Gastroesophageal sphincter (tissue), 4 donors: ENCODE measurements around the gene SLCO3A1. TPM values are rescaled to one million over a fixed set of nuclear protein-coding genes. Genes with fewer than 3 reads are reported as not detected.

Experiments used
- ATAC-seq: fragments of 150-250 bp; one replicate; pipeline ENCODE4 v1.9.1; 2016; ENCODE audit warnings: mild to moderate bottlenecking, moderate library complexity
- H3K27ac ChIP-seq, 4 donors: fragments of 200-600 bp; sonication (generic) in 3 of 4; 1 replicate in 3 of 4; 2 replicates in 1 of 4; pipeline ENCODE4 v1.5.1; 2016 to 2019
- H3K27me3 ChIP-seq: fragments of 200-600 bp; sonication (generic); one replicate; pipeline ENCODE4 v1.5.1; 2019
- H3K36me3 ChIP-seq, 2 donors: fragments of 200-600 bp; sonication (generic); one replicate each; pipeline ENCODE4 v1.5.1; 2019; ENCODE audit warnings: control low read depth in 1 of 2
- H3K4me1 ChIP-seq, 3 donors: fragments of 200-600 bp; sonication (generic); 1 replicate in 2 of 3; 2 replicates in 1 of 3; pipeline ENCODE4 v1.5.1; 2016 to 2019; ENCODE audit warnings: control low read depth in 2 of 3
- H3K4me3 ChIP-seq, 2 donors: fragments of 200-600 bp; sonication (generic); one replicate each; pipeline ENCODE4 v1.5.1; 2019; ENCODE audit warnings: mild to moderate bottlenecking in 1 of 2, moderate library complexity in 1 of 2
- H3K9me3 ChIP-seq, 3 donors: fragments of 200-600 bp; sonication (generic); one replicate each; pipeline ENCODE4 v1.5.1; 2017 to 2019; ENCODE audit warnings: control low read depth in 2 of 3
- EP300 ChIP-seq: sonication (generic); formaldehyde crosslinking; IDR thresholded peaks from one replicate; pipeline ENCODE4 v1.6.1; 2017; ENCODE audit warnings: antibody characterized with exemption, mild to moderate bottlenecking
- POLR2A ChIP-seq, 2 donors: fragments of 450-650 bp; IDR thresholded peaks; one replicate each; pipeline ENCODE4 v1.6.1; 2017; ENCODE audit warnings: antibody characterized with exemption in 2 of 2, mild to moderate bottlenecking in 2 of 2, moderate library complexity in 1 of 2
- POLR2AphosphoS5 ChIP-seq: sonication (generic); formaldehyde crosslinking; IDR thresholded peaks from one replicate; pipeline ENCODE4 v1.6.1; 2017; ENCODE audit warnings: antibody characterized with exemption
- WGBS, 2 donors: methylation state at CpG; one replicate each; pipeline ENCODE4 v1.1.5; 2018; ENCODE audit warnings: low coverage in 1 of 2; 5-methylcytosine and 5-hydroxymethylcytosine counted together
- total RNA-seq, 4 donors: library from RNA; depleted of rRNA; stranded (reverse); fragments of >200 nt; gene quantifications; one replicate each; pipeline ENCODE4 v1.1.0, GENCODE V29; 2016
- TF ChIP-seq, protein P1 (sequence below), 4 experiments: fragments of 200-600 bp in 2 of 4; fragments of 450-650 bp in 2 of 4; sonication (generic) in 1 of 4; IDR thresholded peaks; one replicate each; pipeline ENCODE4 v1.5.1; 2017 to 2019; ENCODE audit warnings: antibody characterized with exemption in 4 of 4, mild to moderate bottlenecking in 2 of 4, moderate library complexity in 2 of 4

SLCO3A1 gene
- total RNA-seq, 4 donors from 2014 or later: 10.1 to 14.4 (median 12.1) TPM

DNA sequence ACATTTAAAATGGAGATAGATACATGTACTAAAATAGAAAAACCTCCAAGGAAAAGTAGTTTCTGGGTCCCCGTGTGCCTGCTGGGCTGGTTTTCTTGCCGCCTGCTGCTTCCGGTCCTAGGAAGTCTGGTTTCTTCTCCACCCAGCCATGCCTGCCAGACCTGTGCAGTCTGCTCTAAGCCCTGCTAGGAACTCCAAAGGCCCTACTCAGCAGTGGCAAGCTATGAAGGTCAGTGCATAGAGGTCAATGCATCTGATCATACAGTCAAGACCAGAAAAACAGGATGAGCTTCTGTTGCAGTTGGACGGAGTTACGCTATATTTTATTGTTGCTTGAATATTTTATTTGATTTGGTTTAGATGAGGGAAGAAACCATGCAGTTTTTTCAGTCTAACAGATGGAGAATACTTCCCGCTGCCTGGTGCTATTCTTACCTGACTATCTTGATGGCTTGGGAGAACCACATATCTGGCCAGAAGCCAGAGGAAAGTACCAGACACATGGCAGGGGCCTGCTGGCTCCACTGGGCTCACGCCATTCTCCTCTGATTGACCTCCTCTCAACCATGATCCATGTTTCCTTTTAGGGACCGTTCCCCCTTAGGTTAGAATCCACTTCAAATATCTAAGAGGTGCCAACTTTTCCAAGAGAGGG, 313.4 kb downstream of the SLCO3A1 start:
- WGBS, 2 donors: 90 to 98% methylated on average over 7 of the region's 8 CpGs
- H3K4me1 ChIP-seq: no peaks in the 10 kb centered on the region
- peaks cover 0 to 29% of the 10 kb centered on the region in 2 donors for H3K36me3 ChIP-seq
- H3K27me3 ChIP-seq: no peaks in the 10 kb centered on the region
- TF ChIP-seq, protein P1, sequence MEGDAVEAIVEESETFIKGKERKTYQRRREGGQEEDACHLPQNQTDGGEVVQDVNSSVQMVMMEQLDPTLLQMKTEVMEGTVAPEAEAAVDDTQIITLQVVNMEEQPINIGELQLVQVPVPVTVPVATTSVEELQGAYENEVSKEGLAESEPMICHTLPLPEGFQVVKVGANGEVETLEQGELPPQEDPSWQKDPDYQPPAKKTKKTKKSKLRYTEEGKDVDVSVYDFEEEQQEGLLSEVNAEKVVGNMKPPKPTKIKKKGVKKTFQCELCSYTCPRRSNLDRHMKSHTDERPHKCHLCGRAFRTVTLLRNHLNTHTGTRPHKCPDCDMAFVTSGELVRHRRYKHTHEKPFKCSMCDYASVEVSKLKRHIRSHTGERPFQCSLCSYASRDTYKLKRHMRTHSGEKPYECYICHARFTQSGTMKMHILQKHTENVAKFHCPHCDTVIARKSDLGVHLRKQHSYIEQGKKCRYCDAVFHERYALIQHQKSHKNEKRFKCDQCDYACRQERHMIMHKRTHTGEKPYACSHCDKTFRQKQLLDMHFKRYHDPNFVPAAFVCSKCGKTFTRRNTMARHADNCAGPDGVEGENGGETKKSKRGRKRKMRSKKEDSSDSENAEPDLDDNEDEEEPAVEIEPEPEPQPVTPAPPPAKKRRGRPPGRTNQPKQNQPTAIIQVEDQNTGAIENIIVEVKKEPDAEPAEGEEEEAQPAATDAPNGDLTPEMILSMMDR (IDR thresholded peaks at IDR 0.05): no peak
- TF ChIP-seq POLR2A (IDR thresholded peaks at IDR 0.05) (no peak), EP300 (no peak), POLR2AphosphoS5 (no peak)
- no peak overlapping the region for H3K27ac ChIP-seq
- peaks cover 0 to 8% (median 0%) of the 10 kb centered on the region in 3 donors for H3K9me3 ChIP-seq
- no peak overlapping the region for H3K4me3 ChIP-seq
- no peak for ATAC-seq

DNA sequence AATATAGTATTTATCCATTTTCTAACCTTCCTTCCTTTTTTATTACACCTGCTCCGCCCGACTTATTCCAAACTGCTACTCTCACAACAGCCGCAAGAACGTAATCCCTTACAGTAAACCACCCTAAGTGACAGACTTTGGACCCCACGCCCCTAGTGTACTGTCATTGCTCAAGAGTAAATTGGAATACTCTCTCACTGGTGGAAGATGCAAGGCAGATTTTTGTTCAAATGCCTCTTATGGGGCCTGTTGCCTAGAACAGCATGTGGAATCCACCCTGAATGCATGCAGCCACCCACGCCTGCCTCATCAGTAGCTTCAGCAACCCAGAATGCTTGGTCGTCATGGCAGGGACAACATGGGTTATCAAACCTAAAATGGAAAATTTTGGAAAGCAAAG, 313.9 kb downstream of the SLCO3A1 start:
- ATAC-seq: no peak
- Histone ChIP-seq H3K27ac (no peak overlapping the region), H3K27me3 (no peaks in the 10 kb centered on the region), H3K36me3 (peaks cover 0 to 25% of the 10 kb centered on the region in 2 donors), H3K9me3 (peaks cover 0 to 10% (median 0%) of the 10 kb centered on the region in 3 donors), H3K4me3 (no peak overlapping the region), H3K4me1 (no peaks in the 10 kb centered on the region)
- TF ChIP-seq POLR2A (IDR thresholded peaks at IDR 0.05) (no peak), EP300 (no peak), POLR2AphosphoS5 (no peak)
- TF ChIP-seq, protein P1 (IDR thresholded peaks at IDR 0.05): no peak
- 96 to 97% methylated on average over 5 to 7 of the region's 7 CpGs for WGBS, 2 donors

DNA sequence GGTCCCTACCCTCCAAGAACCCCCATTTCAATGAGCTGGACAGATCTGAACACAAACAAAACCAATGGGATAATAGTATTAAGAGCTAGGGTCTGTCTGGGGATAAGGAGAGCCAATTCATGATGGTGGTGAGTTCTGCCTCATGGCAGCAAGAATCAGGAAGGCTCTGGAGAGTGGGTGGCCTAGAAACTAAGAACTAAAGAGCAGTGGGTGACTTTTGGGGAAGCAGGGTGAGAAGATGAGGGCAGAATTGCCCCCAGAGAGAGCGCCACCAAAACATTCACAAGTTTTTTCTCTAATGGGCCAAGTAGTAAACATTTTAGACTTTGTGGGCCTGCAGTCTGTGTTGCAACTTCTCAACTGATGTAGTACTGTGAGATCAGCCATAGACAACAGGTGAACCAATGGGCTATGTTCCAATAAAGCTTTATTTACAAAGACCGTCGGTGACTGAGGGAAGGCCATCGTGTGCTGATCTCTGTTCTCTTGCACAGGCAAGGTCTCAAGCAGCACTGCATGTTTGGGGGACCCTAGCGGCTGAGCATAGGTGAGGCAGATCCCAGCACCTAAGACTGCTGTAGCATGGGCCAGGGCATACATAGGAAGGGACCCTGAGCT, 314.7 kb downstream of the SLCO3A1 start:
- H3K4me3 ChIP-seq: no peak overlapping the region
- H3K27ac ChIP-seq: no peak overlapping the region
- no peak for TF ChIP-seq POLR2A (IDR thresholded peaks at IDR 0.05)
- TF ChIP-seq, protein P1 (IDR thresholded peaks at IDR 0.05): no peak
- no peak for TF ChIP-seq EP300
- no peak for TF ChIP-seq POLR2AphosphoS5
- H3K36me3 ChIP-seq: peaks cover 0 to 18% of the 10 kb centered on the region in 2 donors
- no peaks in the 10 kb centered on the region for H3K27me3 ChIP-seq
- H3K9me3 ChIP-seq: peaks cover 0 to 10% (median 0%) of the 10 kb centered on the region in 3 donors
- no peaks in the 10 kb centered on the region for H3K4me1 ChIP-seq
- no peak for ATAC-seq
- 90 to 92% methylated on average over 1 to 5 of the region's 5 CpGs for WGBS, 2 donors

DNA sequence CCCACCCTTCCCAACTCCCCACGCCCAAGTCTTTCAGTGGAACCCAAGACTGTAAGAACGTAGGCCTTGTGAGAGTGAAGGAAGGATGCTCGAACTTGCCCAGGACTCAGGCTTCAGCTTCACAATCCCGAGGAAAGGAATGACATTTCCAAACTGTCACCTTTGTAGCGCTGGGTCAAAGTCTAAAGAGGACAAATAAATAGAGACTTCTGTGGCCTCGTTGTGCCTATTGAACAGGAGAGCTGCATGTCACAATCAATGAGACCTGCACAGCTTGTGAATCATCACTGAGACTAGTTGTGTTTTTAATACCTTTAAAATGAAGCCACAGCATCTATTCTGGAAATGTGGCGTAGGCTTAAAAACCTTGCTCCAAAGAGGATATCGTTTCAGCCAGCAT, 317.4 kb downstream of the SLCO3A1 start:
- peaks cover 0 to 10% (median 0%) of the 10 kb centered on the region in 3 donors for H3K9me3 ChIP-seq
- no peaks in the 10 kb centered on the region for H3K4me1 ChIP-seq
- WGBS, 2 donors: 80% methylated on average over 6 of the region's 8 CpGs; no CpG with 5 or more reads in 1 of the 2 donors
- no peaks in the 10 kb centered on the region for H3K27me3 ChIP-seq
- ATAC-seq: no peak
- H3K36me3 ChIP-seq: peaks cover 0 to 3% of the 10 kb centered on the region in 2 donors
- no peak overlapping the region for H3K4me3 ChIP-seq
- TF ChIP-seq POLR2AphosphoS5 (no peak), POLR2A (IDR thresholded peaks at IDR 0.05) (no peak), EP300 (no peak)
- TF ChIP-seq, protein P1 (IDR thresholded peaks at IDR 0.05): no peak
- no peak overlapping the region for H3K27ac ChIP-seq

DNA sequence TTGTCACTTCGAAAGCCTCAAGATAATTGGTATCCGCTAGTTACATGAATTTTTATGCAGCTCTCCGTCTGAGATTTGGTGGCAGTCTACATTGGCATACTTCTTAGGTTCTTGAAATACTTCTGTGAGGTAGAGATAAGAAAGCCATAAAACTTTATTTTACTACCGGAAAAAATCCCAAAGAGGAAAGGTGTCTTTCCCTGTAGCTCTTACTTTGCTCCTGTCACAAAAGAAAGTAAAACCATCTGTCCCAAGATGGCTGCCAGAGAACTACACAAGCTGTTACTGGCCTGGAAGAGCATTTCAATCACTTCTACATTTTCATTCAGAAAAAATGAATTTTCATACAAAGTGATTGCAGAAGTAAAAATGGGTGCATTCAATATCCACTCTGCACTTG, 325.4 kb downstream of the SLCO3A1 start:
- TF ChIP-seq EP300 (no peak), POLR2AphosphoS5 (no peak), POLR2A (IDR thresholded peaks at IDR 0.05) (no peak)
- TF ChIP-seq, protein P1 (IDR thresholded peaks at IDR 0.05): no peak
- no peaks in the 10 kb centered on the region for H3K4me1 ChIP-seq
- no peak for ATAC-seq
- WGBS, 2 donors: 54 to 88% methylated on average over 4 of the region's 4 CpGs
- no peak overlapping the region for H3K27ac ChIP-seq
- no peak overlapping the region for H3K4me3 ChIP-seq
- H3K9me3 ChIP-seq: no peaks in the 10 kb centered on the region
- H3K27me3 ChIP-seq: peaks cover 10% of the 10 kb centered on the region
- H3K36me3 ChIP-seq: no peaks in the 10 kb centered on the region
